Measurements from ENCODE around the gene FAS. TPM values are rescaled to one million over a fixed set of nuclear protein-coding genes. Genes with fewer than 3 reads are reported as not detected.

Gene FAS
- total RNA-seq, 2 donors from 2014 or later: 48.3 to 73.0 TPM

- Mint-ChIP-seq H3K27me3 (no peaks in the 10 kb centered on the region), H3K4me3 (no peak overlapping the region), H3K4me1 (ENCODE audit: low read depth in 2 of 2) (peaks cover 14 to 21% of the 10 kb centered on the region in 2 donors), H3K36me3 (no peaks in the 10 kb centered on the region), H3K27ac (peak overlapping the region in 1 of 2 donors; percentile 21), H3K9me3 (no peaks in the 10 kb centered on the region)
- no peak for ATAC-seq
- DNase-seq (ENCODE audit: low spot score): no peak
Observed at GRCh38 chr10:88979153-88979562, 11.4 kb upstream of the FAS start.

GRCh38 chr10:88979603-88980002 is 11.0 kb upstream of the FAS start:
- Mint-ChIP-seq H3K36me3 (no peaks in the 10 kb centered on the region), H3K27me3 (no peaks in the 10 kb centered on the region), H3K9me3 (no peaks in the 10 kb centered on the region), H3K4me3 (no peak overlapping the region), H3K27ac (no peak overlapping the region), H3K4me1 (ENCODE audit: low read depth in 2 of 2) (peaks cover 18 to 25% of the 10 kb centered on the region in 2 donors)
- DNase-seq (ENCODE audit: low spot score) (no peak), ATAC-seq (no peak)

GRCh38 chr10:88980247-88980646 is 10.4 kb upstream of the FAS start:
- Mint-ChIP-seq H3K4me1 (ENCODE audit: low read depth in 2 of 2) (peaks cover 16 to 24% of the 10 kb centered on the region in 2 donors), H3K36me3 (no peaks in the 10 kb centered on the region), H3K27ac (no peak overlapping the region), H3K4me3 (no peak overlapping the region), H3K27me3 (no peaks in the 10 kb centered on the region), H3K9me3 (no peaks in the 10 kb centered on the region)
- DNase-seq (ENCODE audit: low spot score) (no peak), ATAC-seq (no peak)

GRCh38 chr10:88980800-88981199 is 9.8 kb upstream of the FAS start:
- Mint-ChIP-seq H3K9me3 (no peaks in the 10 kb centered on the region), H3K36me3 (no peaks in the 10 kb centered on the region), H3K27me3 (no peaks in the 10 kb centered on the region), H3K27ac (no peak overlapping the region), H3K4me1 (ENCODE audit: low read depth in 2 of 2) (peaks cover 21 to 27% of the 10 kb centered on the region in 2 donors), H3K4me3 (no peak overlapping the region)
- ATAC-seq (no peak), DNase-seq (ENCODE audit: low spot score) (no peak)

- Mint-ChIP-seq H3K4me3 (no peak overlapping the region), H3K9me3 (peaks cover 2% of the 10 kb centered on the region), H3K27me3 (no peaks in the 10 kb centered on the region), H3K36me3 (peaks cover 4% of the 10 kb centered on the region), H3K4me1 (ENCODE audit: low read depth in 2 of 2) (peaks cover 25 to 30% of the 10 kb centered on the region in 2 donors), H3K27ac (no peak overlapping the region)
- no peak for ATAC-seq
- no peak for DNase-seq (ENCODE audit: low spot score)
Observed at GRCh38 chr10:88981435-88981834, 9.2 kb upstream of the FAS start.

- no peak for ATAC-seq
- Mint-ChIP-seq H3K4me3 (no peak overlapping the region), H3K9me3 (peaks cover 4% of the 10 kb centered on the region), H3K27ac (peak overlapping the region in 1 of 2 donors; percentile 13), H3K4me1 (ENCODE audit: low read depth in 2 of 2) (peaks cover 28 to 37% of the 10 kb centered on the region in 2 donors), H3K36me3 (peaks cover 6% of the 10 kb centered on the region), H3K27me3 (no peaks in the 10 kb centered on the region)
- DNase-seq (ENCODE audit: low spot score): no peak
Observed at GRCh38 chr10:88982366-88982765, 8.2 kb upstream of the FAS start.

- ATAC-seq: no peak
Observed at GRCh38 chr10:88983206-88983605, 7.4 kb upstream of the FAS start.

GRCh38 chr10:88983939-88984338 is 6.7 kb upstream of the FAS start:
- peak overlapping the region; percentile 10 to 56 for H3K27ac Mint-ChIP-seq
- ATAC-seq (no peak), DNase-seq (ENCODE audit: low spot score) (no peak)
- peaks cover 40 to 49% of the 10 kb centered on the region in 2 donors for H3K4me1 Mint-ChIP-seq (ENCODE audit: low read depth in 2 of 2)
- H3K4me3 Mint-ChIP-seq: no peak overlapping the region
- H3K36me3 Mint-ChIP-seq: peaks cover 6% of the 10 kb centered on the region
- peaks cover 4% of the 10 kb centered on the region for H3K9me3 Mint-ChIP-seq
- H3K27me3 Mint-ChIP-seq: no peaks in the 10 kb centered on the region

More at GRCh38 chr10:88983206-88983605, 7.4 kb upstream of the FAS start:
- no peak for DNase-seq (ENCODE audit: low spot score)
- H3K4me1 Mint-ChIP-seq (ENCODE audit: low read depth in 2 of 2): peaks cover 37 to 45% of the 10 kb centered on the region in 2 donors
- H3K4me3 Mint-ChIP-seq: no peak overlapping the region
- H3K27ac Mint-ChIP-seq: no peak overlapping the region
- H3K9me3 Mint-ChIP-seq: peaks cover 4% of the 10 kb centered on the region
- H3K27me3 Mint-ChIP-seq: no peaks in the 10 kb centered on the region
- H3K36me3 Mint-ChIP-seq: peaks cover 6% of the 10 kb centered on the region

- H3K4me3 Mint-ChIP-seq: no peak overlapping the region
- H3K27me3 Mint-ChIP-seq: no peaks in the 10 kb centered on the region
- peaks cover 4% of the 10 kb centered on the region for H3K9me3 Mint-ChIP-seq
- peaks cover 6% of the 10 kb centered on the region for H3K36me3 Mint-ChIP-seq
- peak overlapping the region; percentile 10 to 56 for H3K27ac Mint-ChIP-seq
- DNase-seq (ENCODE audit: low spot score) (no peak), ATAC-seq (peak in 1 of 2 donors; percentile 74)
- peaks cover 42 to 51% of the 10 kb centered on the region in 2 donors for H3K4me1 Mint-ChIP-seq (ENCODE audit: low read depth in 2 of 2)
Observed at GRCh38 chr10:88984525-88984924, 6.1 kb upstream of the FAS start.

GRCh38 chr10:88986549-88987242 is 3.9 kb upstream of the FAS start:
- H3K9me3 Mint-ChIP-seq: peaks cover 4% of the 10 kb centered on the region
- no peaks in the 10 kb centered on the region for H3K27me3 Mint-ChIP-seq
- peaks cover 53 to 64% of the 10 kb centered on the region in 2 donors for H3K4me1 Mint-ChIP-seq (ENCODE audit: low read depth in 2 of 2)
- peak overlapping the region; percentile 100 for H3K27ac Mint-ChIP-seq
- peaks cover 9% of the 10 kb centered on the region for H3K36me3 Mint-ChIP-seq
- peak overlapping the region; percentile 52 for H3K4me3 Mint-ChIP-seq
- no peak for ATAC-seq
- no peak for DNase-seq (ENCODE audit: low spot score)

- H3K27ac Mint-ChIP-seq: peak overlapping the region; percentile 100
- ATAC-seq (peak in 1 of 2 donors; percentile 25), DNase-seq (ENCODE audit: low spot score) (no peak)
- peaks cover 4% of the 10 kb centered on the region for H3K9me3 Mint-ChIP-seq
- H3K27me3 Mint-ChIP-seq: no peaks in the 10 kb centered on the region
- peaks cover 53 to 70% of the 10 kb centered on the region in 2 donors for H3K4me1 Mint-ChIP-seq (ENCODE audit: low read depth in 2 of 2)
- H3K4me3 Mint-ChIP-seq: peak overlapping the region; percentile 46
- peaks cover 14% of the 10 kb centered on the region for H3K36me3 Mint-ChIP-seq
Observed at GRCh38 chr10:88987243-88987725, 3.3 kb upstream of the FAS start.

- H3K4me1 Mint-ChIP-seq (ENCODE audit: low read depth in 2 of 2): peaks cover 56 to 75% of the 10 kb centered on the region in 2 donors
- peaks cover 4% of the 10 kb centered on the region for H3K9me3 Mint-ChIP-seq
- DNase-seq (ENCODE audit: low spot score): no peak
- H3K27ac Mint-ChIP-seq: peak overlapping the region; percentile 100
- H3K36me3 Mint-ChIP-seq: peaks cover 19% of the 10 kb centered on the region
- no peak for ATAC-seq
- H3K4me3 Mint-ChIP-seq: peak overlapping the region; percentile 46
- H3K27me3 Mint-ChIP-seq: no peaks in the 10 kb centered on the region
Observed at GRCh38 chr10:88987840-88988239, 2.8 kb upstream of the FAS start.

- Mint-ChIP-seq H3K4me1 (ENCODE audit: low read depth in 2 of 2) (peaks cover 56 to 77% of the 10 kb centered on the region in 2 donors), H3K36me3 (peaks cover 23% of the 10 kb centered on the region), H3K27me3 (no peaks in the 10 kb centered on the region), H3K4me3 (peak overlapping the region; percentile 99), H3K27ac (peak overlapping the region; percentile 100), H3K9me3 (peaks cover 4% of the 10 kb centered on the region)
- DNase-seq (ENCODE audit: low spot score) (no peak), ATAC-seq (no peak)
Observed at GRCh38 chr10:88989423-88989822, 1.2 kb upstream of the FAS start.

- Mint-ChIP-seq H3K27me3 (no peaks in the 10 kb centered on the region), H3K27ac (peak overlapping the region; percentile 100), H3K4me1 (ENCODE audit: low read depth in 2 of 2) (peaks cover 53 to 73% of the 10 kb centered on the region in 2 donors), H3K36me3 (peaks cover 23% of the 10 kb centered on the region), H3K4me3 (peak overlapping the region; percentile 99), H3K9me3 (peaks cover 4% of the 10 kb centered on the region)
- DNase-seq (ENCODE audit: low spot score) (peak; percentile 78), ATAC-seq (peak; percentile 57 to 74)
Observed at GRCh38 chr10:88989824-88990383, 694 bp upstream of the FAS start.

Data from natural killer cell treated with Interleukin-12 subunit alpha and Interleukin-12 subunit beta and Interleukin-15 and Interleukin-18, amount 100 ng/mL, for 72 hours (primary cell).